H1 (cell line): Measurements from ENCODE around the gene NDUFA6. TPM values are rescaled to one million over a fixed set of nuclear protein-coding genes. Genes with fewer than 3 reads are reported as not detected.

Source experiments
- KDM1A ChIP-seq: fragments of 200-600, 300-600 bp; sonication (generic); IDR thresholded peaks from 2 replicates; pipeline ENCODE4 v1.7.1; 2016; ENCODE audit warnings: mild to moderate bottlenecking, low read length, borderline replicate concordance
- POU5F1 ChIP-seq: IDR thresholded peaks from 2 replicates; pipeline ENCODE4 v1.6.1; 2011; ENCODE audit warnings: low read depth, mild to moderate bottlenecking, low read length, moderate library complexity
- SIN3A ChIP-seq, 2 experiments: IDR thresholded peaks in 1 of 2; conservative IDR thresholded peaks in 1 of 2; 2 replicates each; pipeline ENCODE4 v1.6.1; 2011 to 2012; ENCODE audit warnings: low read length in 2 of 2, improper control_type of control experiment in 1 of 2, low read depth in 1 of 2, mild to moderate bottlenecking in 1 of 2
- SIRT6 ChIP-seq: IDR thresholded peaks from one replicate; pipeline ENCODE4 v1.7.1; 2012; ENCODE audit warnings: low read length, inconsistent platforms
- SP2 ChIP-seq: IDR thresholded peaks from 2 replicates; pipeline ENCODE4 v1.6.1; 2012; ENCODE audit warnings: mild to moderate bottlenecking, low read length, inconsistent platforms
- TBP ChIP-seq: IDR thresholded peaks from 2 replicates; pipeline ENCODE4 v1.6.1; 2011; ENCODE audit warnings: low read depth, low read length, improper control_type of control experiment
- polyA plus RNA-seq, 7 experiments: library from polyadenylated mRNA; depleted of rRNA in 3 of 7; stranded (reverse) in 5 of 7; unstranded in 2 of 7; fragments of >200 nt in 5 of 7; fragments of 200-250 nt in 2 of 7; gene quantifications; 1 replicate in 5 of 7; 2 replicates in 1 of 7; 4 replicates in 1 of 7; pipeline versions ENCODE4 v1.2.1 to v1.2.3, GENCODE V29; 2011 to 2013; ENCODE audit warnings: missing spikeins in 2 of 7, mixed read lengths in 2 of 7
- total RNA-seq: library from RNA; stranded (reverse); fragmentation: NEBNext Ultra II Directional; extraction: Animal tissue kit (Norgen Biotek cat#: 25700); gene quantifications from 2 replicates; pipeline ENCODE4 v1.2.1, GENCODE V29; 2021
- TF ChIP-seq, protein P1 (sequence below): fragments of 300-600 bp; sonication (generic); IDR thresholded peaks from 2 replicates; pipeline ENCODE4 v1.7.1; 2012; ENCODE audit warnings: low read length, moderate library complexity, mild to moderate bottlenecking, inconsistent platforms; ENCODE audit not compliant: insufficient replicate concordance
- TF ChIP-seq, protein P2 (sequence below): IDR thresholded peaks from 2 replicates; pipeline ENCODE4 v1.6.1; 2011; ENCODE audit warnings: low read length, improper control_type of control experiment

NDUFA6 gene
- total and polyA plus RNA-seq, 2 of the 8 experiments (the other 6 are each of a cell fraction or from before 2014, with no cell fraction given) = 76.2 to 105 TPM

DNA sequence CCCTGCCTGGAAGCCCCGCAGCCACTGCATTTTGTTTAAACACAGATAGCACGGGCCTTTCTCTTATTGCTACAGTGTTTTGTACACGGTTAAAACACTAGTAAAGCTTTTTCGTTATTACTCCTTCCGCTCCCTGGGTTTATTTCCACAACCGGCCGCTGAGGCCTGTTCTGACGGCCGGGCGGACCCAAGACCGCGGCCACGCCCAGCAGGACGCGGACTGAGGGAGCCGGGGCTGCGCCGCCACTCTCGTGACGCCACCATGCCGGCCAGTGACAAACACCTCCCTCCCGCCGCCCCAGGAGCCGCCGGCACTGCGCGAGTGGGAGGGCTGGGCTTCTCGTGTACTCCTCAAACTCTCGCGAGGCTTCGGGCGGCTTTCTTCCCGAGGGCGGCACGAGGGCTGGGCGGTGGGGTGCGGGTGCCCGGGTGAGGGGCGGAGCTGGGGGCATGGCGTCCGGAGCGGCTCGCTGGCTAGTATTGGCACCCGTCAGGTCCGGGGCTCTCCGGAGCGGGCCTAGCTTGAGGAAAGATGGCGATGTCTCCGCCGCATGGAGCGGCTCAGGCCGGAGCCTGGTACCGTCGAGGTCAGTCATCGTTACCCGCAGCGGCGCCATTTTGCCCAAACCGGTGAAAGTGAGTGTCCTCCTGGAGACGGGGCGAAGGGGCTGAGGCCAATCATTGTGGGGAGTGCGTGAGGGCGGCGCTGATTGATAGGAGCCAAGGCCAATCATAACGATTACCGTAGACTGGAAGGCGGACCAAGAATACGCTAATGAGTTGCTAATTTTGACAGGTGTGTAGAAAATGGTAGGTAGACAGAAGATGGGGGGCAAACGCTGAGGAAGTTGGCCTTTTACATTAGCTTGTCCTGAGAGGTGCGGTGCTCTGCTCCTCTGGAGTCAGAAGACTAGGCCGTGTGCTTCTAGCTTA is 11.0 kb downstream of the NDUFA6 start, which contains the start of gene SMDT1 (continued):
- TF ChIP-seq, protein P1, sequence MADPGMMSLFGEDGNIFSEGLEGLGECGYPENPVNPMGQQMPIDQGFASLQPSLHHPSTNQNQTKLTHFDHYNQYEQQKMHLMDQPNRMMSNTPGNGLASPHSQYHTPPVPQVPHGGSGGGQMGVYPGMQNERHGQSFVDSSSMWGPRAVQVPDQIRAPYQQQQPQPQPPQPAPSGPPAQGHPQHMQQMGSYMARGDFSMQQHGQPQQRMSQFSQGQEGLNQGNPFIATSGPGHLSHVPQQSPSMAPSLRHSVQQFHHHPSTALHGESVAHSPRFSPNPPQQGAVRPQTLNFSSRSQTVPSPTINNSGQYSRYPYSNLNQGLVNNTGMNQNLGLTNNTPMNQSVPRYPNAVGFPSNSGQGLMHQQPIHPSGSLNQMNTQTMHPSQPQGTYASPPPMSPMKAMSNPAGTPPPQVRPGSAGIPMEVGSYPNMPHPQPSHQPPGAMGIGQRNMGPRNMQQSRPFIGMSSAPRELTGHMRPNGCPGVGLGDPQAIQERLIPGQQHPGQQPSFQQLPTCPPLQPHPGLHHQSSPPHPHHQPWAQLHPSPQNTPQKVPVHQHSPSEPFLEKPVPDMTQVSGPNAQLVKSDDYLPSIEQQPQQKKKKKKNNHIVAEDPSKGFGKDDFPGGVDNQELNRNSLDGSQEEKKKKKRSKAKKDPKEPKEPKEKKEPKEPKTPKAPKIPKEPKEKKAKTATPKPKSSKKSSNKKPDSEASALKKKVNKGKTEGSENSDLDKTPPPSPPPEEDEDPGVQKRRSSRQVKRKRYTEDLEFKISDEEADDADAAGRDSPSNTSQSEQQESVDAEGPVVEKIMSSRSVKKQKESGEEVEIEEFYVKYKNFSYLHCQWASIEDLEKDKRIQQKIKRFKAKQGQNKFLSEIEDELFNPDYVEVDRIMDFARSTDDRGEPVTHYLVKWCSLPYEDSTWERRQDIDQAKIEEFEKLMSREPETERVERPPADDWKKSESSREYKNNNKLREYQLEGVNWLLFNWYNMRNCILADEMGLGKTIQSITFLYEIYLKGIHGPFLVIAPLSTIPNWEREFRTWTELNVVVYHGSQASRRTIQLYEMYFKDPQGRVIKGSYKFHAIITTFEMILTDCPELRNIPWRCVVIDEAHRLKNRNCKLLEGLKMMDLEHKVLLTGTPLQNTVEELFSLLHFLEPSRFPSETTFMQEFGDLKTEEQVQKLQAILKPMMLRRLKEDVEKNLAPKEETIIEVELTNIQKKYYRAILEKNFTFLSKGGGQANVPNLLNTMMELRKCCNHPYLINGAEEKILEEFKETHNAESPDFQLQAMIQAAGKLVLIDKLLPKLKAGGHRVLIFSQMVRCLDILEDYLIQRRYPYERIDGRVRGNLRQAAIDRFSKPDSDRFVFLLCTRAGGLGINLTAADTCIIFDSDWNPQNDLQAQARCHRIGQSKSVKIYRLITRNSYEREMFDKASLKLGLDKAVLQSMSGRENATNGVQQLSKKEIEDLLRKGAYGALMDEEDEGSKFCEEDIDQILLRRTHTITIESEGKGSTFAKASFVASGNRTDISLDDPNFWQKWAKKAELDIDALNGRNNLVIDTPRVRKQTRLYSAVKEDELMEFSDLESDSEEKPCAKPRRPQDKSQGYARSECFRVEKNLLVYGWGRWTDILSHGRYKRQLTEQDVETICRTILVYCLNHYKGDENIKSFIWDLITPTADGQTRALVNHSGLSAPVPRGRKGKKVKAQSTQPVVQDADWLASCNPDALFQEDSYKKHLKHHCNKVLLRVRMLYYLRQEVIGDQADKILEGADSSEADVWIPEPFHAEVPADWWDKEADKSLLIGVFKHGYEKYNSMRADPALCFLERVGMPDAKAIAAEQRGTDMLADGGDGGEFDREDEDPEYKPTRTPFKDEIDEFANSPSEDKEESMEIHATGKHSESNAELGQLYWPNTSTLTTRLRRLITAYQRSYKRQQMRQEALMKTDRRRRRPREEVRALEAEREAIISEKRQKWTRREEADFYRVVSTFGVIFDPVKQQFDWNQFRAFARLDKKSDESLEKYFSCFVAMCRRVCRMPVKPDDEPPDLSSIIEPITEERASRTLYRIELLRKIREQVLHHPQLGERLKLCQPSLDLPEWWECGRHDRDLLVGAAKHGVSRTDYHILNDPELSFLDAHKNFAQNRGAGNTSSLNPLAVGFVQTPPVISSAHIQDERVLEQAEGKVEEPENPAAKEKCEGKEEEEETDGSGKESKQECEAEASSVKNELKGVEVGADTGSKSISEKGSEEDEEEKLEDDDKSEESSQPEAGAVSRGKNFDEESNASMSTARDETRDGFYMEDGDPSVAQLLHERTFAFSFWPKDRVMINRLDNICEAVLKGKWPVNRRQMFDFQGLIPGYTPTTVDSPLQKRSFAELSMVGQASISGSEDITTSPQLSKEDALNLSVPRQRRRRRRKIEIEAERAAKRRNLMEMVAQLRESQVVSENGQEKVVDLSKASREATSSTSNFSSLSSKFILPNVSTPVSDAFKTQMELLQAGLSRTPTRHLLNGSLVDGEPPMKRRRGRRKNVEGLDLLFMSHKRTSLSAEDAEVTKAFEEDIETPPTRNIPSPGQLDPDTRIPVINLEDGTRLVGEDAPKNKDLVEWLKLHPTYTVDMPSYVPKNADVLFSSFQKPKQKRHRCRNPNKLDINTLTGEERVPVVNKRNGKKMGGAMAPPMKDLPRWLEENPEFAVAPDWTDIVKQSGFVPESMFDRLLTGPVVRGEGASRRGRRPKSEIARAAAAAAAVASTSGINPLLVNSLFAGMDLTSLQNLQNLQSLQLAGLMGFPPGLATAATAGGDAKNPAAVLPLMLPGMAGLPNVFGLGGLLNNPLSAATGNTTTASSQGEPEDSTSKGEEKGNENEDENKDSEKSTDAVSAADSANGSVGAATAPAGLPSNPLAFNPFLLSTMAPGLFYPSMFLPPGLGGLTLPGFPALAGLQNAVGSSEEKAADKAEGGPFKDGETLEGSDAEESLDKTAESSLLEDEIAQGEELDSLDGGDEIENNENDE = no peak
- TF ChIP-seq, protein P2, sequence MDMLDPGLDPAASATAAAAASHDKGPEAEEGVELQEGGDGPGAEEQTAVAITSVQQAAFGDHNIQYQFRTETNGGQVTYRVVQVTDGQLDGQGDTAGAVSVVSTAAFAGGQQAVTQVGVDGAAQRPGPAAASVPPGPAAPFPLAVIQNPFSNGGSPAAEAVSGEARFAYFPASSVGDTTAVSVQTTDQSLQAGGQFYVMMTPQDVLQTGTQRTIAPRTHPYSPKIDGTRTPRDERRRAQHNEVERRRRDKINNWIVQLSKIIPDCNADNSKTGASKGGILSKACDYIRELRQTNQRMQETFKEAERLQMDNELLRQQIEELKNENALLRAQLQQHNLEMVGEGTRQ = no peak
- TF ChIP-seq TBP (peak; percentile 77; the same call in 1 of the 2 replicates), SP2 (peak; percentile 65), SIN3A (conservative IDR thresholded peaks at IDR 0.05 in 1 of 2, IDR thresholded peaks at IDR 0.05 in 1 of 2; ENCODE audit: low read depth in 1 of 2, low read length in 2 of 2) (peak; percentile 69 to 85; a peak in 2 of 4 replicates), KDM1A (no peak), SIRT6 (no peak), POU5F1 (no peak)
